Activated gamma-delta T cell treated with Interleukin-2 at 50 U/mL for 16 hours (primary cell): ENCODE measurements around the gene VRK2.

Experiments used
- DNase-seq: peaks from one replicate; pipeline ENCODE4 v3.0.0-alpha.2; 2020

VRK2 gene

DNA sequence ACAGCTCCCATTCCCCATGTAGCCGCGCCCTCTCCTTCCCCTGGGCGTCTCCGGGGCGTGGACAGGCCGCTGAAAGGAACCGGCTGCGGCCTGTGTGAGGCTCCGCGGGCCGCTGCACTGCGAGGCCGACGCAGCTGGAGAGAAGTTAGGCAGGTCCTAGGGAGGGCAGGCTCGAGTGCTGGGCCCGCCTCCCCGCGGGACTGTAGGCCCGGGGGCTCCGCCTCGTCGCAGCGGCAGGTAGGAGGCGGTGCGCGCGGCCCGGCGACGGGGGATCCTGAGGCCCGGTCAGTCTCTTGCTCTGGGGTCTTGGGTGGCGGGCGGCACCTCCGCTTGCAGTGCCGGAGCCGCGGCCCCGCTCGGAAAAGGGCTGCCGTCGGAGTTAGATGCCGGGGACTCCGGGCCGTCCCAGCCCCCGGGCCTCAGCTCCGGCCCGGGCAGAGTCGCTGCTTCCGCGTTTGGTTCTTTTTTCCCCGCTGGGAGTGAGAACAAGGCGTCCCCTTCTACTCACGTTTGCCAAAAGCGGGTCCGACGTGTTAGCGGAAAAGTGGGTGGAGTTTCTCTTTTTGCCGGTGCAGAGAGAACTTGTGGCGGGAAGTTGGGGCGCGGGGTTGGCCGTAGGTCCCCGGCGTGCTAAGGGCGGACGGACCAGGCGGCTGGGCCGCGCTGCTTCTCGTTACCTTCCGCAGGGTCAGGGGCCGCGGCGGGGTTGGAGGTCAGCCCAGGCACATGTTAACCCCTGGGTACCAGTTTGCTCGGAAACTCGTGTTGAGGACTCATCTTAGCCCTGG, at the start of gene VRK2:
Gene VRK2 (plus strand): TSS at position 222 of the 788 bp plus-strand sequence. CDS start 2,026 bp downstream, outside the sequence.
- DNase-seq, result peak; percentile 75

DNA sequence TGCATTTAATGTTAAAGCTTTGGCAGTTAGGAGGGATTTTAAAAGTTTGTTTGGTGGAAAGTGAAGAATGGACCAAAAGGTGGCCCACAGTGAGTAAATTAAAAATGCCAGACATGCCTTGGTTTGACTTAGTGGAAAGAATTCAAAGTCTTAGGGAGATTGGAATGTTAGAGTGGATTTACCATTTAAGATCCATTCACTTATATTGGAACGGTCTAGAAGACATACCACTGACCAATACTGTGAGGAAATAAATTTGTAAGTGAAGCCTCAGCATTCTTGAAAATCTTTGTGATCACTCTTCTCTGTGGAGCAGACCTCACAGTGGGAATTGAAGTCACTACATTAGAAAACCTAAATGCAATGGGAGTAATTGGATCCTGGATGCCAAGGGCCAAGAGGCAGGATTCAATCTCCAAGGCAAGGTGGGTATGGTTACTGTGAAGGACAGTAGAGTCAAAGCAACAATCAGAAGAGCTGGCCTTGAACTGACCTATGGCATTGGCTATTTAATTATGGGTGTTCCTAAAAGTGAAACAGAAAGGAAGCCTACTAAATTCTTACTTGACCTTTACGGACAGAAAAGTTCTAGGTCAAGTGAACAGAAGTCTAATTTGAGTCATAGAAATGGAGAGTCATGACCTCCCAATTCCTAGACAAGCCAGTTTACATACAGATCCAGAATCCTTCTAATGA, 40.2 kb upstream of the VRK2 start:
- DNase-seq, result no peak

DNA sequence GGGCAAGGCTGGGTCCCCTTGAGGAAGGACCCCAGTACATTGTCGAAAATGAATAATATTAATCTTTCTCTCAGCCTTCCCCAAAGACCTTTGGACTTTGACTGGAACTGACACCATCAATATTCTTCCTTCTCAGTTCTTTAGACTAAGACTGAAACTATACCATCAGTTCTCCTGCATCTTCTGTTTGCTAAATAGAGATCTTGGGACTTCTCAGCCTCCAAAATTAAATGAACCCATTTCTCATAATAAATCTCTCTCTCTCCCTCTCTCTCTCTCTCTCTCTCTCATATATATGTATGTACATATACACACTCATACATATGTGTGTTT, 39.7 kb upstream of the VRK2 start:
- DNase-seq, result no peak

DNA sequence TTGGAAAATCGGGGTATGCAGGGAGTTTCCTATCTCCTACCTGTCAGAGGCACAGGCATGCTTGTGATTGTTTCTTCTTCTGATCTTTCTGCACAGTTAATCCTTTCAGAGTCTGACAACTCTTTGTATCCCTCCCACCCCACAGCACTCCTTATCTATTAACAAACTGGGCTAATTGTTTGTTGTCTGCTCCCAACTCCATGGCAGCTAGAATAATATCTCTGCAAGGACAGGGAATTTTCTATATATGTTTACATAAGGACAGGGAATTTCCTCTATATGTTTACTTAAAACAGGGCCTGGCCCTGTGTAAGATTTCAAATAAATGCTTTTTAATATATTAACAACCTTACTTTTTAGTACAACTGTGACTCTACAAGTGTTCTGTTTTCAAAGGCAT, 36.0 kb upstream of the VRK2 start:
- no peak for DNase-seq

DNA sequence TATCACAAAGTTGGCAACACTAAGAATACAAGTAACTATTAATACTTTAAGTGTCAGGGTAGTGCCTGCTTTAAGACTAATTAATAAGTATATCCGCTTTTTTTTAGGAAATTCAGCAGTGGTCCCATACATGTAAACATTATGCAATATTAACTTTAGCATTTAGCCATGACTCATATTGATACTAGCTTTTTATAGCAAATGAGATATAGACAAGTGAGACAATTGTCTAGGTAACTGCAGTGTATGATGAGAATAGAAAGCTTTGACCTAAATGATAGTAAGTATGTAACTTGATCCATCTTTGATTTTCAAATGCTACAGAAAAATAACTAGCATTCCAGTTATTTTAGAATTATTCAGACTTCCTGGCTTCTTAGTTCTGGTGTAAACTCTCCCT, 27.4 kb upstream of the VRK2 start:
- DNase-seq, result no peak

DNA sequence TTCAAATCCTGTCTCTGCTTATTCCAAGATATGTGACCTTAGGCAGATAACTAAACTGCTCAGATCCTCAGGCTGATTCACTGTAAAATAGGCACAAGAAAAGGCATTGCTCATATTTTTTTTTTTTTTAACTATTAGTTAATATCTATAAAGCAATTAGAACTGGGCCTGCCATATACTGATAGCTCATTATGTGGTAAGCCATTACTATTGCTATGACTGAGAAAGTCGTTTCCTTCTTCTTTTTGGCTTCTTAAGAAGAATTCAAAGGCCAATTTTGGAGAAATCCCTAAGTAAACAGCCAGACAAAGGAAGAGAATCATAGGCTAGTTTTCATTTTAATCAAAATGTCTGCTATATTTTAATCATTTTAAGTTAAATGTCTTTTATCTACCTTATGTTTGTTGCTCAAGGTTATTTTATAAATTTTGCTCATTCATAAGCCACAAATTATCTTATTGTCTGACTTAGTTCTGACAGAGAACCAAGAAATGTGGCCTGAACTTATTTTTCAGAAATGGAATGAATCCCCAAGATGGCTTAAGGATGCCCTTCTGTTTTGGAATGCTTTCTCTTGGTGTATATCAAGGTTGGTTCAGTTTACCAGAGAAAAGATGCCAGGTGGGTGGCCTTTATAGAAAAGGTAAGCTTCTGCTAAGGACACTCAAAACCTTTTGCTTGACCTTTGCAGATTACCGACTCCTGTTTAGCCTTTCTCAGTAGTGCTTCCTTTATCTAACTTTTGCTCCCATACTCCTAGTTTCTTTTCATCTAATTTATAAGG, 21.3 kb upstream of the VRK2 start:
- DNase-seq, result no peak

DNA sequence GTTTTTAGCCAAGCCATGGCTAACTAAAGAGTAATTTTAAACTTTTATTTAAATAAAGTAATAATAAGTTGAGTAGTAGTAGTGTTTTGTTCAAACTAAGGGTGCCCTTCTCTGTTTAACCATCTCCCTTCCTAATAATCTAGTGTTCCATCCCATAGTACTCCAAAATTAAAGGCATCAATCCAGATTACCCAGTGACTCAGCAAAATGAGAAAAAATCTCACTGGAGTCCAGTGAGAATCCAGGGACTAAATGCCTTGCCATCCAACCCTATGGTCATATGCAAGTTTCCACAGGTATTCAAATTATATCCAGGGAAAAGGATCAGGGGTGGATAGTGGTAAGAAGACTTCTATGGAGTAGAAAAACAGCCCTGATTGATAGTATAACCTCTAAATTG, 19.6 kb upstream of the VRK2 start:
- DNase-seq, result no peak

DNA sequence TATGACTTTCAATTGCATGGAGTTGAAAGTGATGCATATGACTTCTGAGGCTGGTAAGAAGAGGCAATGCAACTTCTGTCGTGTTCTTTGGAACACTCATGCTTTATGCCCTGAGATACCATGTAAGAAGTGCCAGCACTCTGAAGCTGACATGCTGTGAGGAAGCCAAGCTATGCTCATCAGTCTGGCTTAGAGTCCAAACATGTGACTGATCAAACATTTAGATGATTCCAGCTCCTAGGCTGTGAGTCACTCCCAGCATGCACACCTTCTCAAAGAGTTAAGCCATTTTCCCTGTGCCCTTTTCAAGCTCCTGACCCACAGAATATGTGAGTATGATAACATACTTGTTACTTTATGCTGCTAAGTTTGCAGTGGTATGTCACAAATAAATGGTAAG, 15.8 kb upstream of the VRK2 start:
- no peak for DNase-seq

DNA sequence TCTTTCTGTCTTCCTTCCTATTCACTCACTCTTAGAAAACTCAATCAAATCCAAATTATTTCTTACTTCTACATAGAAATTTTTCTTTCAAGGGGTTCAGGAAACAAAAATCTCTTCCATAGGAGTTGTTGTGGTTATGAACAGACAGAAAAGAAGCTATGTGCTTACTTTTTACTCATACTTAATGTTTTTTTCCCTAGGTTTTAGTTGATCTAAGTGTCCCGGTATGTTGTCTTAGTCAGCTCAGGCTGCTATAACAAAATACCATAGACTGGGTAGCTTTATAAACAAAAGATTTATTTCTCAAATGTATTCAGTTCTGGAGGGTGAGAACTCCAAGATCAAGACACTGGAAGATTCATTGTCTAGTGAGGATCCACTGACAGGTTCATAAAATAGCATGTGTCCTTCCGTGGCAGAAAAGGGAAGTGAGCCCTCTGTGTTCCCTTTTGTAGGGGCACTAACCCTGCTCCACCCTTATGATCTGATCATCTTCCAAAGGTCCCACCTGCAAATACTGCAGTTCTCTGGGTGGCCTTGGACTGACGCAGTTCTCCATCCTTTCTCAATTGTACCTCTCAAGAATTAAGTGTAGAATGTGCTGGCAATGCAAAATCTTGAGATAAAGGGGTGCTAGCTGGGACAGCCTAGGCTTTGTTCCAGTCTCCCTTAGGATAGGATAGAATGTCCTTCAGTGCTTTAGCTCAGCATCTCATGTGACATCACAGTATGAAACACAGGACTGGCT, 14.4 kb upstream of the VRK2 start:
- DNase-seq, result no peak

DNA sequence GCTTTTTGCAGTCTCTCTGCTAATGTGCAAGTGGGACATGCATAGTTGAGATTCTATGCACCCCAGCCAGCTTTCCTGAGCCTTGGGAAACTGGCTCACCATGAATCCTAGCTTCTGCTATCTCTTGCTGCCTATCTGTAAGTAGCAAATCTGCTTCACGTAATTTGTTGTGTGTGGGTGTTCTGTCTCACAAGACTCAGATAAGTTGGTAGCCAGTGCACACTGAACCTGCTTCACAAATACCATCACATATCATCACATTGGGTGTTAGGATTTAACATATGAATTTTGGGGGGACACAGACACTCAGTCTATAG, 13.9 kb upstream of the VRK2 start:
- no peak for DNase-seq

DNA sequence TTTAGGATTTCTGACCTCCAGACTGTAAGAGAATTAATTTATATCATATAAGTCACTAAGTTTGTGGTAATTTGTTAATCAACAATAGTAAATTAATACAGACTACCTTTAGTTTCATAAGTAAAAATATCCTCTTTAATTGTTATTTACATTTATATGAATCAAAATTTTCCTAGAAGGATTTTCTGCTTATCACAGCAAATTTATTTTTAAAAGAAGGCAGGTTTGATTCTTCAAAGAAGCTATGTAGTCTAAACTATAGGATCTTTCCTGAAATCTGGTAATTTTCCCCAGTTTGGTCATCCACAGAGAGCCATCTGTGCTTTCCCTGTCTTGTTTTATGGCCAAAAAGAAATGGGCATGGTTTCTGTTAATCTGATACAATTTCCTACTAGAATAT, 13.1 kb upstream of the VRK2 start:
- no peak for DNase-seq

DNA sequence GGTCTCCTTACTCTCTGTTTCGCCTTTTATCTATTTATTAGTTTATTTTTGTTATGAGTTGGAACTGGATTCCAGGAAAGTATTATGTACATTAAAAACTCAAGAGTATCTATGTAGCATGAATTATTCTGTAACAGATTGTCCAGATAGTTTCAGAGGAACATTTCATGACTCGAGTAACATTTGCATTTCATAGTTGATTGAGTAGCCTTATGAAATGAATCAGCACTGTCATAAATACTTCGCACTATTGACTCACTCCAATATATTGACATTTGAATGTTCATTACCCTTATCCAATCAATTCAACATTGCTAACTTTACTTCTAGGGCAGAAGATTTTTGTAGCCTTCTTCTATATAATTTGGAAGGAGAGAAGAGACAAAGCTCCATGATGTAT, 11.3 kb upstream of the VRK2 start:
- DNase-seq, result no peak

DNA sequence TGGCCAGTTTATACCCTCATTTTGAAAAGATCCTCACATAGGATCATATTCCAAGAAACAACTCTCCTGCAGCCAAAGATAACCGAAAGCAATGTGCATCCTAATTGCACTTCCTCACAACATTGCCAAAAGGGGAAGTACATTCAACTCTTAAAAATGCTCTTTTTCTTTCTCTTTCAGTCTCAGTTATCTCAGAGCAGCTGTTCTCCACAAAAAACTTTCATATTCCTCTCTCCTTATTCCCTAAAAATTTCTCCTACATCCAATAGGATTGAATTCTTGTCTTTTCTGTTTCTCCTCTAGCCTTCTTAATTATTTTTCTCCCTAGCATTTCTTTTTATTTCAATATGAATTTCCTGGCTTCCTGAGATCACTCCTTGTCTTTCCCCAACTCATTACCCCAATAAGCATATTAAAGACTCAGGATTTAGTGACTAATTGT, 7.4 kb upstream of the VRK2 start:
- DNase-seq, result no peak

DNA sequence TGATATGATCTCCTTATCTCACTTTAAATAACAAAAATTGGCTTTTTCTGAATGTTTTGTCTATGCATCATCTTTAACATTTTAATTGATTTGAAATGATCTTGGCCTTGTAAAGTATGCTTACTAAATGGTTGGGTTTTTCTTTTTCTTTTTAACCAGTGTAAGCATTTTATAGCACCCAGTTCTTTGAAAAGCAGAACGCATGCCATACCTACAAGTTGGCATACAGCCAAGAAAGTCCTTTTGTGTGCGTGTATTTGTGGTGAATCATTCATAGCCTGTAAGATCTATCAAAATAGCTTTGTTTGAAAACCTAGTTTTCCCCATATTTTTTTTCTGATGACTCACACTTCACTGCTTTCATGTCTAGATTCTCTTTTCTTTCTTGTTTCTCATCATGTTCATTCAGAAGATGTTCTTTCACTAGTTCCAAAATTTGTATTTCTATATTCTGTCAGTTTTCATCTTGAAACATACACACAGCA, 4.1 kb upstream of the VRK2 start:
- DNase-seq, result no peak

DNA sequence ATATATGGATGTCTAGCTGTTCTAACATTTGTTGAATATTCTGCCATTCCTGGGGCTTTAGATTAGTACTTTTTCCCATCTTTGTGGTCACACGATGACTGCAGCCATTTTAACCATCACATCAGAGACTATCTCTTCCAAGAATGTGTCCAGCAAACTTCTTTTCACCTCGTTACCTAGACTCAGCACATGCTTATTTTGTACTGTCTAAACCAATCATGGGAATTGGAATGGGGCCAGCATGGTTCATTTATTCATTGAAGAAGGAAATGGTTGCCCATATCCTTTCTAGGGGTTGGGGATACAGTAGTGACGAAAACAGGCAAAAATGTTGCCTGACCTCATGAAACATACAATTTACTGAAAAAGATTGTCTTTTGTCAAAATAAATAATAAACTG, 2.5 kb upstream of the VRK2 start:
- no peak for DNase-seq

DNA sequence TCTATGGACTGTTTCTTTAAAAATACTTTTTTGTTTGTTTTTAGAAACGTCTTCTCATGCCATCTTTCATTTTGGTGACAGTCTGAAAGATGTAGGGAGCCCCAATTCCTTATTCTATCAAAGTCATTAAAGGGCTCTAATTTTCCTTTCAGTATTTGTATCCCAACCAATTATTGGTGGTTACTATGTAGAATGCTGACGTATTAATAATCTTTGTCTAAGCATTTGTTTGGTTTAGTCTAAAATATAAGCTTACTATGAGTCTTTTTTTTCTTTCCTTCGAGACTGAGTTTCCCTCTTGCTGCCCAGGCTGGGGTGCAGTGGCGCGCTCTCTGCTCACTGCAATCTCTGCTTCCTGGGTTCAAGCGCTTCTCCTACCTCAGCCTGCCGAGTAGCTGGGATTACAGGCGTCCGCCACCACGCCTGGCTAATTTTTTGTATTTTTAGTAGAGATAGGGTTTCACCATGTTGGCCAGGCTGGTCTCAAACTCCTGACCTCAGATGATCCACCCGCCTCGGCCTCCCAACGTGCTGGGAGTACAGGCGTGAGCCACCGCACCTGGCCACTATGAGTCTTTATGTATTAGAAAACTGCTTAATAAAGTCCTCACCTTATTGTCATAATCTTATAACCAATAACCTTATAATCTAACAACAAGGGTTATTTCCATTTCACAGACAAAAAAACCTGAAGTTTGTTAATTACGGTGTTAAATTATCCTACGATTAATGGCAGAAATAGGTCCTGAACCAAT, 849 bp upstream of the VRK2 start:
- DNase-seq, result no peak

DNA sequence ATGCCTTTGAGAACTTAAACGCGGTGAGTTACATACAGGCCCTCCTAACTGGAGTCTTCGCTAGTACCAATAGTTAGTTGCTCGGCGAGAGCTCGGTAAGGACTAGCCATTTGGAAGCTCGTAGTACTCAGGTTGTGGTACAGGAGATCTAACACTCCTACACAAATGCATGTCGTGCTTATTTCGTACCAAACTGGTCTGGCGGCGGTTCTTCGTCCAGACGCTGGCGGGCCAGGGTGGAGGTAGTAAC, 346 bp upstream of the VRK2 start:
- DNase-seq, result no peak

DNA sequence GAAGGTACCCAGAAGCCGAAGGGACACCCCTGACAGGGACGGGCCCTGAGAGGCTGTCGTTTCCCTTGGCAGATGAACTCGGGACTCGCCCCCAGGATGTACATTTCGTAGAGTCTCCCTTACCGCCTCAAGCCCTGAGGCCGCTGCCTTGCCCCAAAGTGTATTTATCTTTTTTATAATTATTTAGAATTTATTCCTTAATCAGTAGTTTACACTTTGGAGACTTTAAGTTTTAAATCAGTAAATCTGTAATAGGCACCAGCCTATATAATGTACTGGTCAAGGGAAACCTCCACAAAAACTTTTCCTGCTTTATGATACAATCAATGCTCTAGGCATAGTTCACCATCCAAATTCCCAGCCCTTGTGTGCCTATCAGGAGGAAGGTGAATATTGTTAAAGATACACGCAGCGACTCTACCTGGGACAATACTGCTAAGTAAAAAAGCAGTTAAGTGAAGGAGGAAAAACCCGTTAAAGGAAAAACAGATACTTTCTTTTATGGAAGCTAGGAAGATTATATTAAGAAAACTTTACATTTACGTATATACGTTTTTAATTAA, 848 bp downstream of the VRK2 start:
- DNase-seq, result no peak

DNA sequence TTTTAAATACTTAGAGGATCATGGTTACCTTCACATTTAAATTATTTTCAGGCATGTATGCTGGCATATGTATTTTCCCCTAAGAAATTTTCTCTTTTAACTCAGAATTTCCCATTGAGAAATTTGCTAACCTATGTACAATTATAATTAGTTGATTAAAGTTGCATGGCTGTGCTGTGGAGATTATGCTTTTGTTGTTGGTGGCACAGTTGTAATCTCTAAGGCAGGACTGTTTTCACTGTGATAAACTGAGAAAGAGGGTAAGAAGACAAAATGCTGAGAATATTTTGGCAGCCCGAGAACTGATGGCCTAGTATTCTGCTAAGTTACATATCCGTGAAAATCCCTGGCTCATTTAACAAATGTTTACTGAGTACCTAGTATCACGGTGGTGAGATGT, 1.4 kb downstream of the VRK2 start:
- no peak for DNase-seq

DNA sequence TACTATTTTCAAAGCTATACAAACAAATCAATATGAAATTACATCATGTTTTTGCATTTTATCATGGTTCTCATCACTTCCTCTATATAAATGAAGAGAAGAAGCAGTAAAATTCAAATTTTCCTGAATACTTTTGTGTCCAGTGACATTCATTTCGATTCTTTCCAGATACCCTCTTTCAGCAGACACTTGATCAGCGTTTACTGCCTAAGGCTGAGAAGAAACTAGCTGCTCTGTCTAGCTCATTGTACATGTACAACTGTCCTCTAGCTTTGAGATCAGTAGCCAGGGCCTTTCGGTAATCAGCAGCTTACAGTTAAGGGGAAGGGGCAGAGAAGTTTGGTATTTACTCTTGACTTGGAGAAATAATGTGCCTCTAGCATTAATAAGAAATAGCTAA, 4.8 kb downstream of the VRK2 start:
- DNase-seq, result no peak

DNA sequence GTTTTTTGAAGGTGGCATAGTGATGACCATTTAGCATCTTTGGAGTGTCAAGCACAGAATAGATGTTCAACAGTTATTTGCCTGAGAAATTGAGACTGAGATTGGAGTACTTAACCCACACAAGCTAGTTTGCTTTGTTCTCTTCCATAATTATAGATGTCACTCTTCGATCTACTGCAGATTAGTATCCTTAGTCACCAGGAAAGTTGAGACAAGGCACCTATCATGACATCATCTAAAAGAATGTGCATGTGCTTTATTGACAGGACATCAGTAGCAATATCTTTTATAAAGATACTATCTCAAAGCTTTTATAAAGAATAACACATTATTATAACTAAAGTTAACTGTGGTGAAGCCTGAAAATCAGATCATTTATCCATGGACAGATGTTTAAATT, 6.4 kb downstream of the VRK2 start:
- no peak for DNase-seq

DNA sequence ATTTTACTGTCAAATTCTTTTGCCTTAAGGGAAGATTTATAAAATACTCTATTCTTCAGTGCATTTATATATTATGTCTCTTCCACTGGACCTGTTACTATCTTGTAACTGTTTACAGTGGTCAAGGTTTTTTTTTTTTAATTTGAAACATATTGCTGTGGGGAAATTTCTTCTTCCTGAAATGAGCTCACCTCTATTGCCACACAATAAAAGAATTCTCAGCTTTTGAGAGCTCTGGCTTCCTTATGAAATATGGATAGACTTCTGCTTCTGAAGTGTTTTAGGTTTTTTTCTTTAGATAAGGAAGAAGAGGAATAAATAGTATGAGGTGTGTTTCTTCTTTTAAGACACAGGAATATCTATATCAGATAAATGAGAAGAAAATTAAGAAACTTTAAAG, 7.7 kb downstream of the VRK2 start:
- no peak for DNase-seq
